Activated CD8-positive, alpha-beta memory T cell treated with anti-CD3 and anti-CD28 coated beads for 1 hour (primary cell): Measurements from ENCODE around the gene PUDP.
"Not testable (repeated sequence)": the region's sequence is repeated elsewhere in the genome, so short reads cannot be mapped to it uniquely, and the experiment has no call there.

ENCODE experiments used
- DNase-seq, 2 donors: peaks; one replicate each; pipeline ENCODE4 v3.0.0-alpha.2; 2020; ENCODE audit warnings: low read depth in 1 of 2; ENCODE audit errors: extremely low read depth in 1 of 2

PUDP gene

GRCh38 chrX:7045238-7045955 lies 102.6 kb downstream of the PUDP start:
- DNase-seq: no peak

DNA sequence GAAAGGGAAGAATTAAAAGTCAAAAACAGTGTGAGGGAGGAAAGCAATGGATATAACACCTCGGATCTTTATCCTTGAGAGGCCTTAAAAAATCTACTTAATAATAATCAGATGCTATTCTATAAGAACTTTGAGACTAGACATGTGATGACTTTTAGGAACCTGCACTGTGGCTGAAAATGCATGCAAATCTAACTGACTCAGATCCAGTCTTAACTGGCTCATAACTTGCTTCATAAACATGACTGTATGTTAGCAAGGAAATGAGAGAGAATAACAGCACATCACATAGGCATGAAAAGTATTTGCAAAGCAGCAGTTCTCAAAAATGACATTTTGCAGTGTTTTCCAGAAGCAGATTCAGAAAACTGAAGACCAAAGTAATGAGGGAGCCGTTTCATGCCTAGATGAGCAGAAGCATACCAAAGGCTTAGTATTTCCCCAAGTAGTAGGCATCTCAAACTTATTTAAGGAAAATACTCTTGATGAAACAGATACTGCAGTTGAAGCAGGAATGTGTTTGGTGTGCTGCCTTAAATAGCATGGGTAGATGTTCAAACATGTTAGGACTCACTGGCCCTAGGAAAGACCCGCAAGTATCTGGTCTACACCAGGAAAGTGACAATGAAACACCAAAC lies 104.0 kb downstream of the PUDP start:
- not testable (repeated sequence) for DNase-seq

DNA sequence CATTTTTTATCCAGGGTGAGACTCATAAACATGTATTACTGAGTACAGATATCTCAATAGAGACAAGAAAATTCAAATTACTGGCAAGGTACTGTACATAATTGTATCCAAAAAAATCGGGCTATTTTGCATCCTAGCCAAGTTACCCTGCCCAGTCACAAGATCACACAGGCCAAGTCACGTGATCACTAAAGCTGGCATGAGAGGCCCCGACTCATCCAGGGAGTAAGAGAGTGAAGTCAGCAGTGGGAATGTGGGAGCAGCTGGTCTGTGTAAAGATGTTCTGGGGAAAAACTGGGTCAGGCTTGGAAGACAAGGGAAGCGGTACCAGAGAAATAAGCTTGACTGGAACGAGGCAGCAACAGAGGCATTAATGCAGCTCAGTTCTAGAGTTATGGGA lies 119.7 kb downstream of the PUDP start:
- no peak for DNase-seq

GRCh38 chrX:7027071-7027470 lies 120.9 kb downstream of the PUDP start:
- no peak for DNase-seq

GRCh38 chrX:7026365-7026764 lies 121.6 kb downstream of the PUDP start:
- DNase-seq: not testable (repeated sequence)

DNA sequence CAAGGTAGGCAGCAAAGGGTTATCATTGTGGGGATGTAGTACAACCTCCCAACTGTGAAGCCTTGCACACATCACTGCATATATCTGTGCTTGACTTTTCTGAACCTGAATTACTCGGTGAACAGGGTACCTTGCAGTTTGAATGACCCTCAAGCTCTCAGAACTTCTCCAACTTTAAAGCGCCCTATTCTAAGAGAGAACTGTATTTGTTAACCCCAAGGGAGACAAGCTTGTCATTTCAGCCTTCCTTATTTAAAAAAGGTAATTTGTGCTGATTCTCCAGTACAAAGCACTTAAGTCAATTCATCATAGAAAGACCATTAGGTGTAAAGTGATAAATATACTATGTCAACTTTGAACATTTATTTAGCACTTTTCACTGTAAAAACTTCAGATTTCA lies 122.5 kb downstream of the PUDP start:
- no peak for DNase-seq

GRCh38 chrX:7024850-7025249 lies 123.1 kb downstream of the PUDP start:
- no peak for DNase-seq

DNA sequence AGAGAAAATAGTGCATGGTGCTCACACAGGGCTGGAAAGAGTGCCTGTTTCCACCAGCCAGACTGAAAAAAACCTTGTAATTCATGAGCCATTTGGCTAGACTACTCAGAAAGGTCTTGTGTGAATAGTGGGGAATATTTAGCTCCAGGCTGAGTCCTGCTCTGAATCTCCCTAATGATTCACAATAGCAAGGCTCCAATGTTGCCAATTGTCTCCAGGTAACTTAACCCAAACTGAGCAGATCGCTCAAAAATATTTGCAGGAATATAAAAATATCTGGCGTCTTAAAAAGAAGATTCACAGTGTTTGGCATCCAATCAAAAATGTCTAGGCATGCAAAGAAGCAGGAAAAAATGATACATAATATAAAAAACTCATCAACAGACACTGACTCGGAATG lies 125.0 kb downstream of the PUDP start:
- not testable (repeated sequence) for DNase-seq

DNA sequence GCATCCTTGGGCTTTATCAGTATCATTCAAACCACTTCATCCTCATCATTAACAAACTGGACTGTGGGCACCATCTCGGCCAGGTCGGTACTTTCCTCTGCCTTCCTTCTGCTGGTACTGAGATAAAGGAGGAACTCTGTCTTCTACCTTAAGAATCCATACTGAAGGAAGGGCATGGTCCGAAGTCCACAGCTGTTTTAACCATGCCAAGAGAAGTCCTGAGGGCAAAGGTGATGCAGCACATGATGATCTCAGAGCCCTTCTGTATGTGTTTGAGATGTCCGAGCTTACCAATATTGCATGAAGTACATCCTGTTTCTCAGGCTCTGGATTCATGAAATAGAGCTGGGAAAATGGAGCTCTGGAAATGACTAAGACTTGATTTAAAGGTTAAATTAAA lies 126.0 kb downstream of the PUDP start:
- DNase-seq: no peak

- DNase-seq: no peak
Measured at GRCh38 chrX:7019555-7019954, 128.4 kb downstream of the PUDP start.

GRCh38 chrX:7012262-7012834 lies 135.6 kb downstream of the PUDP start:
- DNase-seq: not testable (repeated sequence)

- DNase-seq: not testable (repeated sequence)
Measured at GRCh38 chrX:7010897-7011296, 137.1 kb downstream of the PUDP start.

DNA sequence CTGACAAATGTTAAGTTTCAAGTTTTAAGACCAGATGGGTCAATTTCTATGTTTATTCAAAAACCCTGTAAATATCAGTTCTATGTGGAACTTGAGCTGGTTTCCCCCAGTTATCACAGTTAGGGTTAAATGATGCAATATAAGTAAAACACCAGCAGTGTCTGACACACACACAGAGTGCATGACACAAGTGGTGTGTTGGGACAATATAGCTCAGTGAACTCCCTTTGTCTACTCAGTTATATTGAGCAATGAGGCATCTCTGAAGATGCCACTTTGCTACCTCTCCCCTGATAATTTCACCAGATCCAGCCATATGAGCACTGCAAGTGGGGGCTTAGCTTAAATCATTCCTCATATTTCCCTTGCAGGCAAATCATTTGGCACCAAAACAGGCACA lies 140.6 kb downstream of the PUDP start:
- not testable (repeated sequence) for DNase-seq
